Right lobe of liver (tissue), 4 donors: Measurements from ENCODE around the gene TPRG1L.

ENCODE experiments used
- CTCF ChIP-seq, 4 donors: fragments of 200-600 bp in 3 of 4; fragments of 450-650 bp in 1 of 4; IDR thresholded peaks; one replicate each; pipeline versions ENCODE4 v1.5.1 to v1.8.0; 2016 to 2022; ENCODE audit warnings: antibody characterized with exemption in 4 of 4, mild to moderate bottlenecking in 2 of 4
- POLR2A ChIP-seq: fragments of 450-650 bp; IDR thresholded peaks from one replicate; pipeline ENCODE4 v1.6.1; 2017; ENCODE audit warnings: antibody characterized with exemption, mild to moderate bottlenecking
- donor health status: DM: no; HTN: no; CAD: no.
- donor health status: DM: no; HTN: no; CAD: no.
- donor health status: DM: no; HTN: yes; CAD: no.

- TF ChIP-seq POLR2A (no peak), CTCF (IDR thresholded peaks at IDR 0.05) (no peak)
Observed at GRCh38 chr1:3609016-3609768, 15.6 kb upstream of the TPRG1L start.
